SJSA1 (cell line): Measurements from ENCODE around the gene APOA1. TPM values are rescaled to one million over a fixed set of nuclear protein-coding genes. Genes with fewer than 3 reads are reported as not detected.
A peak's percentile ranks its signal among the peaks of the same experiment; 100 is the strongest.

ENCODE experiments used
- DNase-seq, 2 experiments: peaks; one replicate each; pipeline ENCODE4 v3.0.0-alpha.2; 2015 to 2020; ENCODE audit warnings: low spot score in 2 of 2, low read depth in 1 of 2
- H3K27ac ChIP-seq: fragments of 250-450 bp; sonication (Bioruptor Pico); 2 replicates; pipeline ENCODE4 v1.5.1; 2020; ENCODE audit warnings: mild to moderate bottlenecking, moderate library complexity
- H3K27me3 ChIP-seq: fragments of 250-450 bp; sonication (Bioruptor Pico); replicated peaks from 2 replicates; pipeline ENCODE4 v1.5.1; 2020; ENCODE audit warnings: mild to moderate bottlenecking, moderate library complexity
- H3K36me3 ChIP-seq: fragments of 250-450 bp; sonication (Bioruptor Pico); 2 replicates; pipeline ENCODE4 v1.5.1; 2020; ENCODE audit warnings: mild to moderate bottlenecking
- H3K4me1 ChIP-seq: fragments of 250-450 bp; sonication (Bioruptor Pico); replicated peaks from 2 replicates; pipeline ENCODE4 v1.6.1; 2021; ENCODE audit warnings: mild to moderate bottlenecking
- H3K4me3 ChIP-seq: fragments of 250-450 bp; sonication (Bioruptor Pico); 2 replicates; pipeline ENCODE4 v1.5.1; 2020; ENCODE audit warnings: mild to moderate bottlenecking
- H3K9me3 ChIP-seq: fragments of 250-450 bp; sonication (Bioruptor Pico); replicated peaks from 2 replicates; pipeline ENCODE4 v1.5.1; 2020; ENCODE audit warnings: mild to moderate bottlenecking
- total RNA-seq: library from RNA; depleted of rRNA; stranded (reverse); fragments of >200 nt; shearing (Covaris generic); gene quantifications from 2 replicates; pipeline ENCODE4 v1.2.3, GENCODE V29; 2014

The APOA1 gene
- total RNA-seq, 1 experiment from 2014 or later, result not detected

GRCh38 chr11:116866804-116867455, 29.5 kb upstream of the APOA1 start:
- H3K27ac ChIP-seq, result no peak overlapping the region
- no peaks in the 10 kb centered on the region for H3K27me3 ChIP-seq
- no peaks in the 10 kb centered on the region for H3K9me3 ChIP-seq
- peaks cover 14% of the 10 kb centered on the region for H3K4me1 ChIP-seq
- H3K36me3 ChIP-seq, result peaks cover 8% of the 10 kb centered on the region
- no peak overlapping the region for H3K4me3 ChIP-seq
- DNase-seq, result no peak

- peaks cover 19% of the 10 kb centered on the region for H3K4me1 ChIP-seq
- no peaks in the 10 kb centered on the region for H3K27me3 ChIP-seq
- H3K4me3 ChIP-seq, result no peak overlapping the region
- peaks cover 8% of the 10 kb centered on the region; the same call in 1 of the 2 replicates for H3K36me3 ChIP-seq
- H3K9me3 ChIP-seq, result no peaks in the 10 kb centered on the region
- no peak for DNase-seq
- no peak overlapping the region for H3K27ac ChIP-seq
Measured at GRCh38 chr11:116865696-116866095, 28.3 kb upstream of the APOA1 start.

- Histone ChIP-seq H3K27ac (no peak overlapping the region), H3K4me1 (peaks cover 19% of the 10 kb centered on the region), H3K36me3 (peaks cover 8% of the 10 kb centered on the region; the same call in 1 of the 2 replicates), H3K9me3 (no peaks in the 10 kb centered on the region), H3K27me3 (no peaks in the 10 kb centered on the region), H3K4me3 (no peak overlapping the region)
- DNase-seq, result no peak
Measured at GRCh38 chr11:116864531-116864930, 27.1 kb upstream of the APOA1 start.

- Histone ChIP-seq H3K4me3 (no peak overlapping the region), H3K27ac (no peak overlapping the region), H3K4me1 (peaks cover 19% of the 10 kb centered on the region), H3K27me3 (no peaks in the 10 kb centered on the region), H3K9me3 (no peaks in the 10 kb centered on the region), H3K36me3 (peaks cover 16% of the 10 kb centered on the region)
- no peak for DNase-seq
Measured at GRCh38 chr11:116862951-116863350, 25.5 kb upstream of the APOA1 start.

- peaks cover 19% of the 10 kb centered on the region for H3K4me1 ChIP-seq
- peaks cover 19% of the 10 kb centered on the region for H3K36me3 ChIP-seq
- no peak overlapping the region for H3K4me3 ChIP-seq
- H3K27ac ChIP-seq, result no peak overlapping the region
- H3K9me3 ChIP-seq, result no peaks in the 10 kb centered on the region
- H3K27me3 ChIP-seq, result no peaks in the 10 kb centered on the region
- DNase-seq, result no peak
Measured at GRCh38 chr11:116862185-116862584, 24.8 kb upstream of the APOA1 start.

GRCh38 chr11:116861539-116861938, 24.1 kb upstream of the APOA1 start:
- peak overlapping the region; percentile 62 for H3K27ac ChIP-seq
- peaks cover 19% of the 10 kb centered on the region for H3K4me1 ChIP-seq
- H3K36me3 ChIP-seq, result peaks cover 16% of the 10 kb centered on the region
- no peaks in the 10 kb centered on the region for H3K9me3 ChIP-seq
- no peaks in the 10 kb centered on the region for H3K27me3 ChIP-seq
- H3K4me3 ChIP-seq, result no peak overlapping the region
- peak; percentile 60 to 62 for DNase-seq

GRCh38 chr11:116860303-116860702, 22.9 kb upstream of the APOA1 start:
- H3K36me3 ChIP-seq, result peaks cover 15% of the 10 kb centered on the region
- DNase-seq, result no peak
- peaks cover 15% of the 10 kb centered on the region for H3K4me1 ChIP-seq
- H3K9me3 ChIP-seq, result no peaks in the 10 kb centered on the region
- no peak overlapping the region for H3K4me3 ChIP-seq
- no peak overlapping the region for H3K27ac ChIP-seq
- H3K27me3 ChIP-seq, result no peaks in the 10 kb centered on the region

GRCh38 chr11:116859175-116859574, 21.8 kb upstream of the APOA1 start:
- H3K36me3 ChIP-seq, result peaks cover 15% of the 10 kb centered on the region
- no peaks in the 10 kb centered on the region for H3K27me3 ChIP-seq
- DNase-seq, result no peak
- H3K9me3 ChIP-seq, result no peaks in the 10 kb centered on the region
- H3K4me1 ChIP-seq, result peaks cover 17% of the 10 kb centered on the region
- no peak overlapping the region for H3K27ac ChIP-seq
- no peak overlapping the region for H3K4me3 ChIP-seq

GRCh38 chr11:116857936-116858335, 20.5 kb upstream of the APOA1 start:
- DNase-seq, result no peak
- peaks cover 15% of the 10 kb centered on the region for H3K36me3 ChIP-seq
- H3K27ac ChIP-seq, result no peak overlapping the region

GRCh38 chr11:116857316-116857715, 19.9 kb upstream of the APOA1 start:
- H3K36me3 ChIP-seq, result peaks cover 15% of the 10 kb centered on the region
- no peak for DNase-seq

More at GRCh38 chr11:116857936-116858335, 20.5 kb upstream of the APOA1 start:
- H3K9me3 ChIP-seq, result no peaks in the 10 kb centered on the region
- H3K27me3 ChIP-seq, result no peaks in the 10 kb centered on the region
- peaks cover 30% of the 10 kb centered on the region for H3K4me1 ChIP-seq
- H3K4me3 ChIP-seq, result no peak overlapping the region

GRCh38 chr11:116856423-116856822, 19.0 kb upstream of the APOA1 start:
- no peak overlapping the region for H3K4me3 ChIP-seq
- H3K9me3 ChIP-seq, result no peaks in the 10 kb centered on the region
- DNase-seq, result no peak
- H3K27me3 ChIP-seq, result no peaks in the 10 kb centered on the region
- no peak overlapping the region for H3K27ac ChIP-seq
- peaks cover 15% of the 10 kb centered on the region for H3K36me3 ChIP-seq
- peaks cover 31% of the 10 kb centered on the region for H3K4me1 ChIP-seq

More at GRCh38 chr11:116857316-116857715, 19.9 kb upstream of the APOA1 start:
- no peak overlapping the region for H3K4me3 ChIP-seq
- H3K9me3 ChIP-seq, result no peaks in the 10 kb centered on the region
- H3K27ac ChIP-seq, result no peak overlapping the region
- no peaks in the 10 kb centered on the region for H3K27me3 ChIP-seq
- H3K4me1 ChIP-seq, result peaks cover 36% of the 10 kb centered on the region

GRCh38 chr11:116855413-116855812, 18.0 kb upstream of the APOA1 start:
- Histone ChIP-seq H3K4me1 (peaks cover 24% of the 10 kb centered on the region), H3K4me3 (no peak overlapping the region), H3K9me3 (no peaks in the 10 kb centered on the region), H3K27ac (no peak overlapping the region), H3K36me3 (peaks cover 10% of the 10 kb centered on the region), H3K27me3 (no peaks in the 10 kb centered on the region)
- DNase-seq, result no peak

GRCh38 chr11:116853461-116854073, 16.1 kb upstream of the APOA1 start:
- peak overlapping the region; percentile 55 for H3K27ac ChIP-seq
- peaks cover 24% of the 10 kb centered on the region for H3K4me1 ChIP-seq
- H3K4me3 ChIP-seq, result no peak overlapping the region
- H3K27me3 ChIP-seq, result no peaks in the 10 kb centered on the region
- no peaks in the 10 kb centered on the region for H3K9me3 ChIP-seq
- peaks cover 4% of the 10 kb centered on the region for H3K36me3 ChIP-seq
- DNase-seq, result peak; percentile 58 to 78

GRCh38 chr11:116852261-116853031, 15.0 kb upstream of the APOA1 start:
- no peak for DNase-seq

More at GRCh38 chr11:116852261-116853031, 15.0 kb upstream of the APOA1 start:
- Histone ChIP-seq H3K4me3 (no peak overlapping the region), H3K27me3 (no peaks in the 10 kb centered on the region), H3K9me3 (no peaks in the 10 kb centered on the region), H3K36me3 (peaks cover 7% of the 10 kb centered on the region), H3K4me1 (peaks cover 24% of the 10 kb centered on the region), H3K27ac (no peak overlapping the region; the same call in 1 of the 2 replicates)
